Epithelial cell of proximal tubule (primary cell): ENCODE data around the gene LHFPL6. TPM values are rescaled to one million over a fixed set of nuclear protein-coding genes. Genes with fewer than 3 reads are reported as not detected.

Experiments
- DNase-seq: peaks from one replicate; pipeline ENCODE4 v3.0.0-alpha.2; 2011; ENCODE audit warnings: low read depth
- H3K4me3 ChIP-seq: 2 replicates; pipeline ENCODE4 v1.5.1; 2011; ENCODE audit warnings: low read depth, mild to moderate bottlenecking, low read length
- total RNA-seq: library from RNA; depleted of rRNA; stranded (reverse); fragments of >200 nt; gene quantifications from 2 replicates; pipeline ENCODE4 v1.2.3, GENCODE V29; 2015
- TF ChIP-seq, protein P1 (sequence below): conservative IDR thresholded peaks from 2 replicates; pipeline ENCODE4 v1.5.1; 2012; ENCODE audit warnings: low read depth, mild to moderate bottlenecking, low read length

The LHFPL6 gene
- total RNA-seq, 1 donor from 2014 or later: 5.2 TPM

DNA sequence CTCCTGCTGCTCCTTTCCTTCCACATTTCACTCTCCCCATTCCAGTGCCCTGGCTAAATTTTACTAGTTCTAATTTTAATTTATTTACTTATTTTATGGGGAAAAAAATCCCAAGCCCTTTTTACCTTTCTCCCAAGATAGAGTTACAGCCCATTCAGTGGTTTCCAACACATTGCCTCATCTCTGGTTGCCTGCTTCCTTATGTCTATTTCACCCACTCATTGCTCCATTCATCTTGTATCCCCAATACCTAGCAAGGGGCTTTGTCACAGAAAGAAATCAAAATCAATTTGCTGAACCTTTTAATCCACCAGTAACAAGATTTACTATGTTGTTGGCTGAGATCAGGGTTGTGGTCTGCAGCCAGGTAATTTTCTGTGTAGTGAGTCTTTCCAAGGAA is 55.9 kb downstream of the LHFPL6 start:
- TF ChIP-seq, protein P1, sequence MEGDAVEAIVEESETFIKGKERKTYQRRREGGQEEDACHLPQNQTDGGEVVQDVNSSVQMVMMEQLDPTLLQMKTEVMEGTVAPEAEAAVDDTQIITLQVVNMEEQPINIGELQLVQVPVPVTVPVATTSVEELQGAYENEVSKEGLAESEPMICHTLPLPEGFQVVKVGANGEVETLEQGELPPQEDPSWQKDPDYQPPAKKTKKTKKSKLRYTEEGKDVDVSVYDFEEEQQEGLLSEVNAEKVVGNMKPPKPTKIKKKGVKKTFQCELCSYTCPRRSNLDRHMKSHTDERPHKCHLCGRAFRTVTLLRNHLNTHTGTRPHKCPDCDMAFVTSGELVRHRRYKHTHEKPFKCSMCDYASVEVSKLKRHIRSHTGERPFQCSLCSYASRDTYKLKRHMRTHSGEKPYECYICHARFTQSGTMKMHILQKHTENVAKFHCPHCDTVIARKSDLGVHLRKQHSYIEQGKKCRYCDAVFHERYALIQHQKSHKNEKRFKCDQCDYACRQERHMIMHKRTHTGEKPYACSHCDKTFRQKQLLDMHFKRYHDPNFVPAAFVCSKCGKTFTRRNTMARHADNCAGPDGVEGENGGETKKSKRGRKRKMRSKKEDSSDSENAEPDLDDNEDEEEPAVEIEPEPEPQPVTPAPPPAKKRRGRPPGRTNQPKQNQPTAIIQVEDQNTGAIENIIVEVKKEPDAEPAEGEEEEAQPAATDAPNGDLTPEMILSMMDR: no peak
- no peak overlapping the region for H3K4me3 ChIP-seq
- no peak for DNase-seq

- H3K4me3 ChIP-seq: no peak overlapping the region
- TF ChIP-seq, protein P1: no peak
- no peak for DNase-seq
Observed at GRCh38 chr13:39542361-39542760, 60.6 kb downstream of the LHFPL6 start.

GRCh38 chr13:39540929-39541605 is 61.9 kb downstream of the LHFPL6 start:
- no peak for DNase-seq
- TF ChIP-seq, protein P1: no peak
- H3K4me3 ChIP-seq: no peak overlapping the region

DNA sequence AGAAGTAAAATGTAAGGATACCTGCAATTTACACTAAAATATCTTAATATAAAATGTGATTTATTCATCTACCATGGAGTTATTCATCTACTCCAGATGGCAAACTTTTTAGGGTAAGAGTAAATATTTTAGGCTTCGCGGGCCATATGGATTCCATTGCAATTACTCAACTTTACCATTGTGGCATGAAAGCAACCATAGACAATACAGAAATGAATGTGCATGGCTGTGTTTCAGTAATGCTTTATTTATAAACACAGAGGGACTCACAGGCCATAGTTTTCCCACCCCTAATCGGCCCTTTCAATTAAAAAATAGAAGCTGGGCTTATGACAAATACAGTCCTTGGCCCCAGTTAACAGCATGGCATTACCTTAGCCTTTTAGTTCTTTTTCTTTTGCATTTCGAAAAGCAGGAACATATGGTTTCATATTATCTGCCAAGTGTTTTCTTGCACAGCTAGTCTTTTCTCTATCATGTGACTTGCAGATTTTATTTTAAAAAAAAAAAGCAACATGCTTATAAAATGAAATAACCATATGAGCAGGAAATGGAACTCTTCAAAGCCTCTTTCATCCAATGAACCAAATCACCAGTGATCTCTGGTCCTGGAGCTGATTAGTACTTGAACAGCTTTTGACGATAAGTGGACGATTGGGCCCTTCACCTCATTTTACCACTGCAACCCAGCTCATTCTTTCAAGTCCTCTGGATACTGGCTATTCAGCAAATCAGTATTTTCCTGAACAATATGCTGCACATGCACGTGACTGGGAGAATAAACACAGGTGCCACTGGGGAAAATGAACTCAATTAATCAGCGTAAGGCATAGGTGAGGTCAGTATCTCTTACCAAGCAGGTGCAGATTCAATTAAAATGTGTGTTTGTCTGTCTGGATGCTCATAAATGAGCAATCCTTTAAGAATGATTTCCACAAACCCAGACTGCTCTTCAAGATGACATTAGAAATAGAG is 63.9 kb downstream of the LHFPL6 start:
- DNase-seq: no peak
- TF ChIP-seq, protein P1: no peak
- H3K4me3 ChIP-seq: no peak overlapping the region

DNA sequence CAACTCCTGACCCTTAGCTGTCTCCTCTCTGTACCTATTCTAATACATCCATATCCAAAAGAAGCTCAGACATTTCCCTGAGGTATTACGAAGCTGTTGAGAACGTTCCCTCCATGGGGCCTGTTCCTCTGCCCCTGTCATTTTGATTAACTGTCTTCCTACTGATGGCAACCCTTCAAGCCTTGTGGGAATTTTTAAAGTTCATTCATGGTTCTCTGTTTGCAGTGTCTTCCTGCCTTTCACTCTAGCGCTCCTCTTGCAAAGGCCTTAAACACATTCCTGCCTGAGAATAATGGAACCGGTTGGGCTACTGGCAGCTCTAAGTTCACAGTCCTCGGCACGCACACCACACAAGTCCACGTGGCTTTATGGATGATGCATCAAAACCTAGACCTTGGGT is 66.1 kb downstream of the LHFPL6 start:
- H3K4me3 ChIP-seq: no peak overlapping the region
- TF ChIP-seq, protein P1: no peak
- DNase-seq: no peak

DNA sequence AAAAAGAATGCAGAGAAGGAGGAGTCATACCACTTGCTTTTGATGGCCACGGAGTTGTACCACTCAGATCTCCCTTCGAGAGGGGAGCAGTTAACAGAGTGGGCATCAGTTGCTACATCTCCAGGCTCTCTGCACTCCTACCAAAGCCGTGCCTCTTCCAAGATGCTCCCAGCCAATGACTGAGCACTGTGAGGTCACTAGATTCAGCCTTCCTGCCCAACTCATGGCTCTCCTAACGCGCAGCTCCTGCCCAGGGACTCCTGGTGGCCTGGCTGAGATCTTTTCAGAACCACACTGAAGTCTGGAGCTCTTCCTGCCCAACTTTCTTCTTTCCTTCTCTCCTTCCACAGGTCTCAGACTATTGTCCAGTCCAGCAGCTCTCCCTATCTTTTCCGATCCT is 66.7 kb downstream of the LHFPL6 start:
- no peak for DNase-seq
- TF ChIP-seq, protein P1: no peak
- H3K4me3 ChIP-seq: no peak overlapping the region
